Stomach (tissue), 9 donors: ENCODE data around the gene SND1. TPM values are rescaled to one million over a fixed set of nuclear protein-coding genes. Genes with fewer than 3 reads are reported as not detected.

Experiments
- DNase-seq, 2 donors: peaks; one replicate each; pipeline versions ENCODE4 v3.0.0 to v3.0.0-alpha.2; 2013 to 2019
- H3K27ac ChIP-seq, 5 donors: fragments of 200-600 bp in 4 of 5; sonication (generic) in 4 of 5; one replicate each; pipeline ENCODE4 v1.5.1; 2013 to 2019; ENCODE audit warnings: mild to moderate bottlenecking in 1 of 5, moderate library complexity in 1 of 5
- H3K27me3 ChIP-seq, 3 donors: fragments of 200-600 bp; sonication (generic); one replicate each; pipeline ENCODE4 v1.5.1; 2017 to 2019; ENCODE audit warnings: mixed run types in 1 of 3
- H3K36me3 ChIP-seq, 4 donors: fragments of 200-600 bp; sonication (generic); 1 replicate in 3 of 4; 2 replicates in 1 of 4; pipeline ENCODE4 v1.5.1; 2016 to 2019
- H3K4me1 ChIP-seq, 4 donors: fragments of 200-600 bp; sonication (generic); one replicate each; pipeline ENCODE4 v1.5.1; 2016 to 2019
- H3K4me3 ChIP-seq, 4 donors: fragments of 200-600 bp; sonication (generic) in 3 of 4; one replicate each; pipeline ENCODE4 v1.5.1; 2016 to 2019; ENCODE audit warnings: mild to moderate bottlenecking in 1 of 4
- H3K9me3 ChIP-seq, 4 donors: fragments of 200-600 bp; sonication (generic); one replicate each; pipeline ENCODE4 v1.5.1; 2016 to 2019
- EP300 ChIP-seq: sonication (generic); formaldehyde crosslinking; IDR thresholded peaks from one replicate; pipeline ENCODE4 v1.6.1; 2017; ENCODE audit warnings: antibody characterized with exemption
- POLR2A ChIP-seq, 4 donors: fragments of 450-650 bp; IDR thresholded peaks; one replicate each; pipeline ENCODE4 v1.6.1; 2016; ENCODE audit warnings: antibody characterized with exemption in 4 of 4, control low read depth in 2 of 4, mild to moderate bottlenecking in 1 of 4, moderate library complexity in 1 of 4
- POLR2AphosphoS5 ChIP-seq, 3 donors: sonication (generic); formaldehyde crosslinking; IDR thresholded peaks; one replicate each; pipeline ENCODE4 v1.6.1; 2016; ENCODE audit warnings: antibody characterized with exemption in 3 of 3
- WGBS, 5 donors: extraction: QIAGEN DNeasy Blood & Tissue Kit in 3 of 5; methylation state at CpG; one replicate each; pipeline versions ENCODE4 v1.1.5 to v1.1.7; 2013 to 2018; 5-methylcytosine and 5-hydroxymethylcytosine counted together
- intact Hi-C: fragments of 100-400 bp; cut with DNase I; formaldehyde crosslinking; loops from one replicate; pipeline ENCODE4 v1.15.1; 2023; ENCODE audit warnings: low total_unique reads
- polyA plus RNA-seq, 3 donors: library from polyadenylated mRNA; stranded (reverse); fragments of 200-250 nt; gene quantifications; one replicate each; pipeline ENCODE4 v1.2.3, GENCODE V29; 2013
- total RNA-seq, 5 donors: library from RNA; depleted of rRNA; stranded (reverse); fragments of >200 nt; gene quantifications; one replicate each; pipeline versions ENCODE4 v1.1.0 to v1.2.3, GENCODE V29; 2014 to 2016
- TF ChIP-seq, protein P1 (sequence below), 7 experiments: fragments of 450-650 bp in 4 of 7; fragments of 200-600 bp in 3 of 7; sonication (generic) in 3 of 7; IDR thresholded peaks; one replicate each; pipeline ENCODE4 v1.5.1; 2016 to 2019; ENCODE audit warnings: antibody characterized with exemption in 7 of 7, control low read depth in 2 of 7, mild to moderate bottlenecking in 1 of 7
- donor health status: healthy with polysubstance abuse.
- donor health status: Bipolar disorder and iron deficiency.
- donor health status: healthy.

SND1 gene
- total and polyA plus RNA-seq, 8 donors, result 63.3 to 799 (median 126) TPM

DNA sequence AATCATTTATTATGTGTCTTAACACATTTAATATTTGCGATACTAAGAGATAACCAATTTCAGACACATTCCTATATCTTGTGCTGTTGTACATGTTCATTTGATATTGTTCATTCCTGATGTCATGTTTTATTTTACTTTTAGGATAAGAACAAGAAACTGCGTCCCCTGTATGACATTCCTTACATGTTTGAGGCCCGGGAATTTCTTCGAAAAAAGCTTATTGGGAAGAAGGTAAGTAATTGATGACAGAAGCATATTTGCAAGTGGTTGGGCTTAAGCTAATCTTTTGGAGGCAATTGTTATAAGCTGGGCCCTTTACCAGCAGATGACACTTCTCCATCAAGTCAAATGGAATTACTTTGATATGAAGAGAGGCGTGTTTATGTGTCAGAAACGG is 155.3 kb downstream of the SND1 start:
- Histone ChIP-seq H3K4me1 (peaks cover 0 to 11% (median 3%) of the 10 kb centered on the region in 4 donors), H3K9me3 (no peaks in the 10 kb centered on the region), H3K4me3 (no peak overlapping the region), H3K27ac (no peak overlapping the region), H3K36me3 (peaks cover 0 to 24% (median 21%) of the 10 kb centered on the region in 4 donors), H3K27me3 (no peaks in the 10 kb centered on the region)
- intact Hi-C loops, result no loop called here
- TF ChIP-seq POLR2A (IDR thresholded peaks at IDR 0.05) (no peak), EP300 (no peak), POLR2AphosphoS5 (IDR thresholded peaks at IDR 0.05) (no peak)
- TF ChIP-seq, protein P1, sequence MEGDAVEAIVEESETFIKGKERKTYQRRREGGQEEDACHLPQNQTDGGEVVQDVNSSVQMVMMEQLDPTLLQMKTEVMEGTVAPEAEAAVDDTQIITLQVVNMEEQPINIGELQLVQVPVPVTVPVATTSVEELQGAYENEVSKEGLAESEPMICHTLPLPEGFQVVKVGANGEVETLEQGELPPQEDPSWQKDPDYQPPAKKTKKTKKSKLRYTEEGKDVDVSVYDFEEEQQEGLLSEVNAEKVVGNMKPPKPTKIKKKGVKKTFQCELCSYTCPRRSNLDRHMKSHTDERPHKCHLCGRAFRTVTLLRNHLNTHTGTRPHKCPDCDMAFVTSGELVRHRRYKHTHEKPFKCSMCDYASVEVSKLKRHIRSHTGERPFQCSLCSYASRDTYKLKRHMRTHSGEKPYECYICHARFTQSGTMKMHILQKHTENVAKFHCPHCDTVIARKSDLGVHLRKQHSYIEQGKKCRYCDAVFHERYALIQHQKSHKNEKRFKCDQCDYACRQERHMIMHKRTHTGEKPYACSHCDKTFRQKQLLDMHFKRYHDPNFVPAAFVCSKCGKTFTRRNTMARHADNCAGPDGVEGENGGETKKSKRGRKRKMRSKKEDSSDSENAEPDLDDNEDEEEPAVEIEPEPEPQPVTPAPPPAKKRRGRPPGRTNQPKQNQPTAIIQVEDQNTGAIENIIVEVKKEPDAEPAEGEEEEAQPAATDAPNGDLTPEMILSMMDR (IDR thresholded peaks at IDR 0.05), result no peak
- DNase-seq, result no peak
- WGBS, 5 donors, result 88 to 93% (median 91%) methylated on average over 6 of the region's 6 CpGs

DNA sequence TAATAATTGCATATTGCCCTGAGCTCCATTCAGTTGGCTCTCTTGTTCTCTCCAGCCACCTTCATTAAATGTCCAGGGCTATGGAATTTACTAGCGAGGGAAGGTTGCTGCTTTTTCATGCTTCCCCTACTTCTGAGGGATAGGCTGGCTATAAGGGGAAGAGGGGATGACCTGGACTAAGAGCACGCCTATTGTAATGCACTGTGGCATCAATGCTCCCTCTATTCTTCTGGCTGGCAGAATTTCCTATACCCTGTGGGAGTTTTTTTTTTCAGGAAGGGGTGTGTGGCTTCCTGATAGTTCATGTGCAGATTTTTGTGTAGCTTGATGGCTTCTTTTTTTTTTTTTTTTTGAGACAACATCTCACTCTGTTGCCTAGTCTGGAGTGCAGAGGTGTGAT is 155.8 kb downstream of the SND1 start:
- Histone ChIP-seq H3K9me3 (no peaks in the 10 kb centered on the region), H3K4me1 (peaks cover 0 to 16% (median 6%) of the 10 kb centered on the region in 4 donors), H3K4me3 (no peak overlapping the region), H3K27ac (no peak overlapping the region), H3K36me3 (peaks cover 0 to 24% (median 21%) of the 10 kb centered on the region in 4 donors), H3K27me3 (no peaks in the 10 kb centered on the region)
- TF ChIP-seq EP300, result no peak
- intact Hi-C loops, result no loop called here
- DNase-seq, result no peak
- WGBS, 5 donors, result 89 to 97% (median 95%) methylated on average over 2 of the region's 2 CpGs

DNA sequence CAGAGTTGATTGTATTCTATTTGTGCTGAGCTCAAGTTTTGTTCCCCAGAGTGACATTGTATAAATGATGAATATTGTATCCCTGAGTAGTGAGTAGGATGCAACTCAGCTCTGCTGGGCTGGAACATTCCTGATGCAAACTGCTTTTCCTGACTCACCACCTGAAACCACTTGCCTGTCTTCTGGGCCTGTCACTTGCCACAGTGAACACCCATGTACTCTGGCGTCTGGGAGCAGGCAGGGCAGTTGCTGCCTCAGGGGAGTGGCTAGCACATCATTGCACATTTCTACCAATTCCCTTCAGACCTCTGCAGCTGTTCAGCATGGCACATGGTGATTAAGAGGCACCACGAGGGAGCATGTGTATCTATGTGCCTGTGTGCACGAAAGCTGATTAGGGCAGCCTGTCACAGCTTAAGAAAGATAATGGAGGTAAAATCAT is 157.3 kb downstream of the SND1 start:
- intact Hi-C loops, result no loop called here
- Histone ChIP-seq H3K4me1 (peaks cover 0 to 21% (median 9%) of the 10 kb centered on the region in 4 donors), H3K9me3 (no peaks in the 10 kb centered on the region), H3K27me3 (no peaks in the 10 kb centered on the region), H3K36me3 (peaks cover 0 to 24% (median 21%) of the 10 kb centered on the region in 4 donors), H3K4me3 (no peak overlapping the region), H3K27ac (no peak overlapping the region)
- DNase-seq, result peak in 1 of 2 donors; percentile 35
- TF ChIP-seq POLR2A (IDR thresholded peaks at IDR 0.05), result no peak
- TF ChIP-seq, protein P1 (IDR thresholded peaks at IDR 0.05), result no peak
- TF ChIP-seq POLR2AphosphoS5 (IDR thresholded peaks at IDR 0.05), result no peak
- no peak for TF ChIP-seq EP300
- 42 to 63% (median 52%) methylated on average over 2 to 3 of the region's 3 CpGs for WGBS, 5 donors

DNA sequence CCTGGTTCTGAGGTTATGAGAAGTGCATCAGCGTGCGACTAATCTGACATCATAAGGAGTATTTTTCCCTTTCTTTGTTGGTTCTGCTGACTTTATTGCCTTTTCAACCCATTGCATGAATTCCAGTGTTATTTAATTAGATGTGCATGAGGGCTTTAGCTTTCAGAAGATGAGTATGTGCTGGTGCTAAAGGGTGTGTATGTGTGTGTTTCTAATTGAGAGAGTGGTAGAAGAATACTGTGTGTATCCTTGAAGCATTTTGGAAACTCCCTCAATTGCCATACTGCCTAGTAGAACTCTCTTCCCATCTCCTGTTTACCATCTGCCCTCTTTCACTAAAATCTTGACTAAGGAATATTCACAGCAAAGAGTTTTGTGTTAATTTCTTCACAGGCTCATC is 158.1 kb downstream of the SND1 start:
- no peak overlapping the region for H3K4me3 ChIP-seq
- no peaks in the 10 kb centered on the region for H3K9me3 ChIP-seq
- H3K27me3 ChIP-seq, result no peaks in the 10 kb centered on the region
- intact Hi-C loops, result no loop called here
- DNase-seq, result no peak
- H3K27ac ChIP-seq, result no peak overlapping the region
- WGBS, 5 donors, result 92 to 100% (median 96%) methylated on average over 2 of the region's 2 CpGs
- TF ChIP-seq, protein P1 (IDR thresholded peaks at IDR 0.05), result no peak
- TF ChIP-seq EP300 (no peak), POLR2A (IDR thresholded peaks at IDR 0.05) (no peak), POLR2AphosphoS5 (IDR thresholded peaks at IDR 0.05) (no peak)
- H3K36me3 ChIP-seq, result peaks cover 0 to 24% (median 21%) of the 10 kb centered on the region in 4 donors
- H3K4me1 ChIP-seq, result peaks cover 0 to 22% (median 10%) of the 10 kb centered on the region in 4 donors
